GM12873 (cell line): ENCODE data around the gene MAGI1.
A peak's percentile ranks its signal among the peaks of the same experiment; 100 is the strongest.

Experiments
- TF ChIP-seq, protein P1 (sequence below): IDR thresholded peaks from 2 replicates; pipeline ENCODE4 v1.5.1; 2012; ENCODE audit warnings: low read depth, mild to moderate bottlenecking, moderate library complexity, low read length, control low read depth; ENCODE audit not compliant: insufficient read depth; ENCODE audit errors: missing control alignments

MAGI1 gene

DNA sequence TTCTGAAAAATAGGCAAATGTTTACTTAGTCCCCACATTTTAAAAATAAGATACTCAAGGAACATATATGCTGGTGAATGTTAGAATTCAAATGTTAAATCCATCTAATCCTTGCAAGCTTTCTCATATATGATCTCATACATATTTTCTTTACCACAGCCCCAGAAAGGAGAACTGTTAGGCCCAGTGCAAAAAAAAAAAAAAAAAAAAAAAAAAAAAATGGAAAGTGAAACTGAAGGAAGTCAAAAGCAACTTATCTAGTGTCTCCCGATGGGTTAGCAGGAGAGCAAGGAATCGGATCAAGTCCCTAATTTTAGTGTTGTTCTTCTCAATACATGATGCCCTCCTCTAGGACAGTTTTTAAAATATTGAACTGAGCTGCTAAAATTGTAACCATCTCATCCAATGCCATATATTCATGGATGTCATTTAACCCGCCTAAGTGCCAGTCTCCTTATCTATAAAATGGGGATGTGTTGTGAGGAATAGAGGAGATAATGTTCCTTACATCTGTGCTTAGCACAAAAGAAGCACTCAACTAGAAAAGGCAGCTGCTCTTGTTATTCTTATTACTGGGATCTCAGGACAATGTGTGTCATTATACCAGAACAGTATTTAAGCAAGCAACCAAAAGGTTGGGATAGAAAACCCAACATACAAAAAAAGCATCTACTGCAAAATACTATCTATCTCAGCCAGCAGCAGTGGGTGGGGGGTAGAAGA, 279.7 kb downstream of the MAGI1 start:
- TF ChIP-seq, protein P1, sequence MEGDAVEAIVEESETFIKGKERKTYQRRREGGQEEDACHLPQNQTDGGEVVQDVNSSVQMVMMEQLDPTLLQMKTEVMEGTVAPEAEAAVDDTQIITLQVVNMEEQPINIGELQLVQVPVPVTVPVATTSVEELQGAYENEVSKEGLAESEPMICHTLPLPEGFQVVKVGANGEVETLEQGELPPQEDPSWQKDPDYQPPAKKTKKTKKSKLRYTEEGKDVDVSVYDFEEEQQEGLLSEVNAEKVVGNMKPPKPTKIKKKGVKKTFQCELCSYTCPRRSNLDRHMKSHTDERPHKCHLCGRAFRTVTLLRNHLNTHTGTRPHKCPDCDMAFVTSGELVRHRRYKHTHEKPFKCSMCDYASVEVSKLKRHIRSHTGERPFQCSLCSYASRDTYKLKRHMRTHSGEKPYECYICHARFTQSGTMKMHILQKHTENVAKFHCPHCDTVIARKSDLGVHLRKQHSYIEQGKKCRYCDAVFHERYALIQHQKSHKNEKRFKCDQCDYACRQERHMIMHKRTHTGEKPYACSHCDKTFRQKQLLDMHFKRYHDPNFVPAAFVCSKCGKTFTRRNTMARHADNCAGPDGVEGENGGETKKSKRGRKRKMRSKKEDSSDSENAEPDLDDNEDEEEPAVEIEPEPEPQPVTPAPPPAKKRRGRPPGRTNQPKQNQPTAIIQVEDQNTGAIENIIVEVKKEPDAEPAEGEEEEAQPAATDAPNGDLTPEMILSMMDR: no peak

DNA sequence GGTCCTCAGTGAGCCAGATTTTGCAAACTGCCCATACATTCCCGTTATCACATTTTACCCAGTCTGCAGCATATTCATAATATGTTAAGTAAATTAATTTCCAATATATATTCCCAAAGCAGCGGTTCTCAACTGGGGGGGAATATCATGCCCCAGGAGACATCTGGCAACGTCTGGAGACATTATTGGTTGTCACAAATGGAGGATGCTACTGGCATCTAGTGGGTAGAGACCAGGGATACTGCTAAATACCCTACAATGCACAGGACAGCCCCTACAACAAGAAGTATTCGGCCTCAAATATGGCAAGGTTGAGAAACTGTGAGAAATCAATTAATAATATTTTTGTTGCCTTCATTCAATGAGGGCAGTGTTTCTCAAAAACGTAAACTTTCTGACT, 280.3 kb downstream of the MAGI1 start:
- TF ChIP-seq, protein P1: no peak

DNA sequence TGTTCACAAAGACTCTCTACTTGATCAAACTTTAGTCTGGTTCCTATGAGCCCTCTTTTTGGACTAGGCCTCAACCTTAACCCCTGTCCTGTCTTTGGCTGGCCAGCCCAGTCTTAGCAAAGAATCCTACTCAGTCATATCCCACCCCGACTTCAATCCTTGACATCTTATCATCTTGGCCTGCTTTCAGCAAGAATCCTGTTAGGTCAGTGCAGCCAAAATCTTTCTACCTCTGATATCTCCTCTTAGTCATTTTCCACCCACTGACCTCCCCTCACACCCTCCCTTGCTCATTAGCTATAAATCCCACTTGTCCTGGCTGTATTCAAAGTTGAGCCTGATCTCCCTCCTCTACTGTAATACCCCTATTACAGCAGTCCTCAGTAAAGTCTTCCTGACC, 286.1 kb downstream of the MAGI1 start:
- TF ChIP-seq, protein P1: no peak

DNA sequence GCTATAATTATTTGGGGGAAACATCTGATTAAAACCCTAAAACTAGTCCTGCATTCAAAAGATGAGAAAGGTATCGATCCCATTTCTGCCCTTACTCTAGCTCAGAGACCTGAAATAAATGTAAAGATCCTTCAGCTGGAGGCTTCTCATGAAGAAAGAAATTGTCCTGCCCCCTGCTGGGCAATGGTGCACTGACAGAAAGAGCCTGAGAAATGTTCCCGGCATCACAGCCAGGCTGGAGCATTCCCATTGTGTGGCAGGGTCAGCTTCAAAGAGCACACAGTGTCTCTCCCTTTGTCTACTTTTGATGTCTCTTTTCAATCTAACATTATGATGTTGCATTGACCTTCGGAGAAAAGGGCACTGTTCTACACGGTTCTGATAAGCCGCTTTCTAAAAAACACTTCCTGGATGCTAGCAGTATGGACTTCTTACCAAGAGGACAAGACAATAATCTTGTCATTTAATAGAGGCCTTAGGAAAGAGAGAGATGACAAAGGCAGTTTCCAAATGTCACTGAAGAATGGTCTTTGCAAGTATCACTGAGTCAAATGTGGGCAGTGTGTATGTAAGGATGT, 287.5 kb downstream of the MAGI1 start:
- TF ChIP-seq, protein P1: peak; percentile 73

DNA sequence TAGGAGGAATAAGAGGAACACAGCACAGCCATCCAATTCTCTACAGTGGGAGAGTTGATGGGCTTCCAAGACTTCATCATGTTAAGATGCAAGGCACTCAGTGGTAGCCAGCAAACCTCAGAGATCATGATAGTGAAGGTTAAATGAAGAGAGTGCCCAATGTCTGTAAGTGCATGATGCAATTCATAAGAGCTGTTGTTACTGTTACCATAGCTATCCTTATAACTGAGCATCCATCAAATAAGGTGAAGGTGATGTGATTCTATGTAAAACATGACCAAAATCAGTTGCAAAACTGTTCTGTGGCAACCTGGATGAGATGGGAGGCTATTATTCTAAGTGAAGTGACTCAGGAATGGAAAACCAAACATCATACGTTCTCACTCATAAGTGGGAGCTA, 289.7 kb downstream of the MAGI1 start:
- TF ChIP-seq, protein P1: no peak

DNA sequence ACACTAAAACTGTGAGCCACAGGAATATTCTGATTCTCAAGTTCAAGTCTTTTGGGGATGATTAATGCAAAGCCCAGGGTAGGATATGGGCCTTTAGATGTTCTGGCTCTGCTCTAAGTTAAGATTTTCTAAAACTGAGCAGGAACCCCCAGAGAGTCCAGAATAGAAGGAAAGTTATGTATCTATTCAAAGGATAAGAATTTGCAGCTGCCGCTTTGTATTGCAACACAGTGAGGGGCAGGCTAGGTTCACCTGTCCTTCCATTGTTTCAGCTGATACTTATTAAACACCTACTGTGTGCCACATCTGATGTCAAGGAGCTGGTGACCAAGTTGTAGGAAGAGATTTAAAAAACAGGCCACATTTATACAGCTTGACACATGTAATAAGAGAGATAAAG, 290.4 kb downstream of the MAGI1 start:
- TF ChIP-seq, protein P1: no peak

DNA sequence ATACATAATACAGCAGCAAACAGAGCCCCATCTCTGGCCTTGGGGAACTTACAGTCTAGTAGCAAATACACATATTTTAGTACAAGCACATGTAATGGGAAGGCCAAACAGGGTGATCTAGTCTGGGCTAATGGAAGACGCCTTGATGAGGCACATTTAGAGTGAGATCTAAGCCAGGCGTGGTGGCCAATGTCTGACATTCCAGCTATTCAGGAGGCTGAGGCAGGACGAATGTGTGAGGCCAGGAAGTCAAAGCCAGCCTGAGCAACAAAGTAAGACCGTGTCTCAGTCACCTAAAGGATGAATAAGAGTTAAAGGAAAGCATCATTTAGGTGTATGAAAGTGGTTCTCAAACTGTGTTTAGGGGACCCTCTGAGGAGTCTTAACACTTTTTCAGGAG, 291.9 kb downstream of the MAGI1 start:
- TF ChIP-seq, protein P1: no peak
